ENCODE measurements around the gene XPO6.

DNA sequence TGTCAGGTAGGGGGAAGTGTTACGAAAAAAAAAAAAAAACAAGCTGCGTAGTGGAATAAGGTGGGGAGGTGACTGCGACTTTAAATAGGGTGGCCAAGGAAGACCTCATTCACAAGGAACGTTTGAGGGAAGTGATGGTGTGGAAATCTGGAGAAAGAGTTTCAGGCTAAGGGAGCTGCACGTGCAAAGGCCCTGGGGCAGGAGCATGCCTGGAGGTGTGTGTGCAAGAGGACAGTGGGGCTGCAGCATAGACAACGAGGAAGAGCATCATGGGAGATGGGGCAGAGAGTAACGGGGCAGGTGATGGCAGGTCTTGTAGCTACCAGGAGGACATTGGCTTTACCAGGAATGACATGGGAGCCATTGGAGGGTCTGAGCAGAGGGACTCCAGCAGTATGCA is 160.3 kb downstream of the XPO6 start:
- TF ChIP-seq, protein P1, sequence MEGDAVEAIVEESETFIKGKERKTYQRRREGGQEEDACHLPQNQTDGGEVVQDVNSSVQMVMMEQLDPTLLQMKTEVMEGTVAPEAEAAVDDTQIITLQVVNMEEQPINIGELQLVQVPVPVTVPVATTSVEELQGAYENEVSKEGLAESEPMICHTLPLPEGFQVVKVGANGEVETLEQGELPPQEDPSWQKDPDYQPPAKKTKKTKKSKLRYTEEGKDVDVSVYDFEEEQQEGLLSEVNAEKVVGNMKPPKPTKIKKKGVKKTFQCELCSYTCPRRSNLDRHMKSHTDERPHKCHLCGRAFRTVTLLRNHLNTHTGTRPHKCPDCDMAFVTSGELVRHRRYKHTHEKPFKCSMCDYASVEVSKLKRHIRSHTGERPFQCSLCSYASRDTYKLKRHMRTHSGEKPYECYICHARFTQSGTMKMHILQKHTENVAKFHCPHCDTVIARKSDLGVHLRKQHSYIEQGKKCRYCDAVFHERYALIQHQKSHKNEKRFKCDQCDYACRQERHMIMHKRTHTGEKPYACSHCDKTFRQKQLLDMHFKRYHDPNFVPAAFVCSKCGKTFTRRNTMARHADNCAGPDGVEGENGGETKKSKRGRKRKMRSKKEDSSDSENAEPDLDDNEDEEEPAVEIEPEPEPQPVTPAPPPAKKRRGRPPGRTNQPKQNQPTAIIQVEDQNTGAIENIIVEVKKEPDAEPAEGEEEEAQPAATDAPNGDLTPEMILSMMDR (IDR thresholded peaks at IDR 0.05) = no peak
- TF ChIP-seq POLR2AphosphoS5 (IDR thresholded peaks at IDR 0.05; ENCODE audit: low read depth, low read length) (no peak), TCF7L2 (IDR thresholded peaks at IDR 0.05; ENCODE audit: low read depth, low read length) (no peak), SIN3A (IDR thresholded peaks at IDR 0.05; ENCODE audit: borderline replicate concordance, insufficient read depth, low read depth, low read length) (no peak)
- TF ChIP-seq, protein P2, sequence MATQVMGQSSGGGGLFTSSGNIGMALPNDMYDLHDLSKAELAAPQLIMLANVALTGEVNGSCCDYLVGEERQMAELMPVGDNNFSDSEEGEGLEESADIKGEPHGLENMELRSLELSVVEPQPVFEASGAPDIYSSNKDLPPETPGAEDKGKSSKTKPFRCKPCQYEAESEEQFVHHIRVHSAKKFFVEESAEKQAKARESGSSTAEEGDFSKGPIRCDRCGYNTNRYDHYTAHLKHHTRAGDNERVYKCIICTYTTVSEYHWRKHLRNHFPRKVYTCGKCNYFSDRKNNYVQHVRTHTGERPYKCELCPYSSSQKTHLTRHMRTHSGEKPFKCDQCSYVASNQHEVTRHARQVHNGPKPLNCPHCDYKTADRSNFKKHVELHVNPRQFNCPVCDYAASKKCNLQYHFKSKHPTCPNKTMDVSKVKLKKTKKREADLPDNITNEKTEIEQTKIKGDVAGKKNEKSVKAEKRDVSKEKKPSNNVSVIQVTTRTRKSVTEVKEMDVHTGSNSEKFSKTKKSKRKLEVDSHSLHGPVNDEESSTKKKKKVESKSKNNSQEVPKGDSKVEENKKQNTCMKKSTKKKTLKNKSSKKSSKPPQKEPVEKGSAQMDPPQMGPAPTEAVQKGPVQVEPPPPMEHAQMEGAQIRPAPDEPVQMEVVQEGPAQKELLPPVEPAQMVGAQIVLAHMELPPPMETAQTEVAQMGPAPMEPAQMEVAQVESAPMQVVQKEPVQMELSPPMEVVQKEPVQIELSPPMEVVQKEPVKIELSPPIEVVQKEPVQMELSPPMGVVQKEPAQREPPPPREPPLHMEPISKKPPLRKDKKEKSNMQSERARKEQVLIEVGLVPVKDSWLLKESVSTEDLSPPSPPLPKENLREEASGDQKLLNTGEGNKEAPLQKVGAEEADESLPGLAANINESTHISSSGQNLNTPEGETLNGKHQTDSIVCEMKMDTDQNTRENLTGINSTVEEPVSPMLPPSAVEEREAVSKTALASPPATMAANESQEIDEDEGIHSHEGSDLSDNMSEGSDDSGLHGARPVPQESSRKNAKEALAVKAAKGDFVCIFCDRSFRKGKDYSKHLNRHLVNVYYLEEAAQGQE (IDR thresholded peaks at IDR 0.05; ENCODE audit: insufficient read depth in 1 of 2, low read depth in 2 of 2, low read length in 1 of 2) = no peak

All from Panc1 (cell line).